DOHH2 (cell line): ENCODE results near the gene RESP18.

ENCODE experiments used
- CTCF ChIP-seq: fragments of 200-600 bp; sonication (generic); IDR thresholded peaks from one replicate; pipeline ENCODE4 v1.5.1; 2014; ENCODE audit warnings: antibody characterized with exemption, mild to moderate bottlenecking, low read depth, low read length; ENCODE audit not compliant: poor library complexity, severe bottlenecking
- EZH2phosphoT487 ChIP-seq: fragments of 200-600 bp; sonication (generic); IDR thresholded peaks from 2 replicates; pipeline ENCODE4 v1.6.1; 2017; ENCODE audit warnings: borderline replicate concordance, mild to moderate bottlenecking, antibody characterized with exemption, low read length, moderate library complexity, mixed read lengths

GRCh38 chr2:219302412-219302968 is 30.1 kb downstream of the RESP18 start:
- TF ChIP-seq CTCF (no peak), EZH2phosphoT487 (no peak)
